Peyer's patch (tissue), 4 donors: Measurements from ENCODE around the gene OR10J1. TPM values are rescaled to one million over a fixed set of nuclear protein-coding genes. Genes with fewer than 3 reads are reported as not detected.

Experiments
- DNase-seq, 3 donors: peaks; one replicate each; pipeline ENCODE4 v3.0.0-alpha.2; 2017 to 2019
- H3K27ac ChIP-seq, 4 donors: fragments of 200-600 bp; sonication (generic); one replicate each; pipeline ENCODE4 v1.5.1; 2016 to 2019
- H3K27me3 ChIP-seq, 2 donors: fragments of 200-600 bp; sonication (generic); one replicate each; pipeline ENCODE4 v1.5.1; 2019
- H3K36me3 ChIP-seq, 3 donors: fragments of 200-600 bp; sonication (generic); one replicate each; pipeline ENCODE4 v1.5.1; 2016 to 2019
- H3K4me1 ChIP-seq, 4 donors: fragments of 200-600 bp; sonication (generic); one replicate each; pipeline ENCODE4 v1.5.1; 2016 to 2019
- H3K4me3 ChIP-seq, 4 donors: fragments of 200-600 bp; sonication (generic); 1 replicate in 3 of 4; 2 replicates in 1 of 4; pipeline ENCODE4 v1.5.1; 2016 to 2019; ENCODE audit warnings: mild to moderate bottlenecking in 1 of 4
- H3K9me3 ChIP-seq, 4 donors: fragments of 200-600 bp; sonication (generic); one replicate each; pipeline ENCODE4 v1.5.1; 2016 to 2019; ENCODE audit warnings: mild to moderate bottlenecking in 1 of 4
- CTCF ChIP-seq, 6 experiments: fragments of 450-650 bp in 4 of 6; fragments of 200-600 bp in 2 of 6; sonication (generic) in 1 of 6; IDR thresholded peaks; one replicate each; pipeline ENCODE4 v1.5.1; 2017 to 2019; ENCODE audit warnings: antibody characterized with exemption in 6 of 6, mild to moderate bottlenecking in 3 of 6, moderate library complexity in 1 of 6
- POLR2A ChIP-seq, 2 donors: fragments of 450-650 bp; IDR thresholded peaks; one replicate each; pipeline ENCODE4 v1.5.1; 2017; ENCODE audit warnings: antibody characterized with exemption in 2 of 2, mild to moderate bottlenecking in 2 of 2, moderate library complexity in 2 of 2
- total RNA-seq, 4 donors: library from RNA; depleted of rRNA; stranded (reverse); fragments of >200 nt; gene quantifications; one replicate each; pipeline ENCODE4 v1.1.0, GENCODE V29; 2016

Gene OR10J1
- total RNA-seq, 4 donors from 2014 or later = not detected

GRCh38 chr1:159465191-159465603, 25.7 kb downstream of the OR10J1 start:
- H3K27me3 ChIP-seq = no peaks in the 10 kb centered on the region
- TF ChIP-seq CTCF (IDR thresholded peaks at IDR 0.05) = no peak
- TF ChIP-seq POLR2A (IDR thresholded peaks at IDR 0.05) = no peak
- no peak overlapping the region for H3K4me3 ChIP-seq
- no peak for DNase-seq
- H3K9me3 ChIP-seq = no peaks in the 10 kb centered on the region
- no peaks in the 10 kb centered on the region for H3K4me1 ChIP-seq
- no peak overlapping the region for H3K27ac ChIP-seq
- H3K36me3 ChIP-seq = no peaks in the 10 kb centered on the region

GRCh38 chr1:159468321-159468720, 28.8 kb downstream of the OR10J1 start:
- no peak overlapping the region for H3K4me3 ChIP-seq
- no peaks in the 10 kb centered on the region for H3K36me3 ChIP-seq
- TF ChIP-seq CTCF (IDR thresholded peaks at IDR 0.05) (no peak), POLR2A (IDR thresholded peaks at IDR 0.05) (no peak)
- no peaks in the 10 kb centered on the region for H3K4me1 ChIP-seq
- no peaks in the 10 kb centered on the region for H3K27me3 ChIP-seq
- H3K9me3 ChIP-seq = no peaks in the 10 kb centered on the region
- no peak for DNase-seq
- H3K27ac ChIP-seq = no peak overlapping the region

- Histone ChIP-seq H3K4me3 (no peak overlapping the region), H3K36me3 (no peaks in the 10 kb centered on the region), H3K4me1 (no peaks in the 10 kb centered on the region), H3K27me3 (no peaks in the 10 kb centered on the region), H3K9me3 (no peaks in the 10 kb centered on the region), H3K27ac (no peak overlapping the region)
- no peak for DNase-seq
- TF ChIP-seq POLR2A (IDR thresholded peaks at IDR 0.05) (no peak), CTCF (IDR thresholded peaks at IDR 0.05) (no peak)
Measured at GRCh38 chr1:159469921-159470533, 30.5 kb downstream of the OR10J1 start.

- DNase-seq = no peak
- Histone ChIP-seq H3K4me1 (no peaks in the 10 kb centered on the region), H3K9me3 (no peaks in the 10 kb centered on the region), H3K27ac (no peak overlapping the region), H3K4me3 (no peak overlapping the region), H3K27me3 (no peaks in the 10 kb centered on the region), H3K36me3 (no peaks in the 10 kb centered on the region)
- TF ChIP-seq CTCF (IDR thresholded peaks at IDR 0.05) = no peak
- TF ChIP-seq POLR2A (IDR thresholded peaks at IDR 0.05) = no peak
Measured at GRCh38 chr1:159473335-159473734, 33.8 kb downstream of the OR10J1 start.

GRCh38 chr1:159474926-159475325, 35.4 kb downstream of the OR10J1 start:
- Histone ChIP-seq H3K36me3 (no peaks in the 10 kb centered on the region), H3K27ac (no peak overlapping the region), H3K4me1 (no peaks in the 10 kb centered on the region), H3K27me3 (no peaks in the 10 kb centered on the region), H3K9me3 (no peaks in the 10 kb centered on the region), H3K4me3 (no peak overlapping the region)
- no peak for TF ChIP-seq POLR2A (IDR thresholded peaks at IDR 0.05)
- TF ChIP-seq CTCF (IDR thresholded peaks at IDR 0.05) = no peak
- DNase-seq = no peak

GRCh38 chr1:159483501-159483900, 44.0 kb downstream of the OR10J1 start:
- TF ChIP-seq POLR2A (IDR thresholded peaks at IDR 0.05) (no peak), CTCF (IDR thresholded peaks at IDR 0.05) (no peak)
- no peak for DNase-seq
- Histone ChIP-seq H3K9me3 (no peaks in the 10 kb centered on the region), H3K4me1 (no peaks in the 10 kb centered on the region), H3K27me3 (no peaks in the 10 kb centered on the region), H3K36me3 (no peaks in the 10 kb centered on the region), H3K4me3 (no peak overlapping the region), H3K27ac (no peak overlapping the region)
